NCI-H748 (cell line): ENCODE measurements around the gene ICE1.
A peak's percentile ranks its signal among the peaks of the same experiment; 100 is the strongest.

Experiments
- DNase-seq: peaks from one replicate; lab custom pipeline; 2025; ENCODE audit not compliant: unreplicated experiment; lab: John Stamatoyannopoulos, UW

ICE1 gene

DNA sequence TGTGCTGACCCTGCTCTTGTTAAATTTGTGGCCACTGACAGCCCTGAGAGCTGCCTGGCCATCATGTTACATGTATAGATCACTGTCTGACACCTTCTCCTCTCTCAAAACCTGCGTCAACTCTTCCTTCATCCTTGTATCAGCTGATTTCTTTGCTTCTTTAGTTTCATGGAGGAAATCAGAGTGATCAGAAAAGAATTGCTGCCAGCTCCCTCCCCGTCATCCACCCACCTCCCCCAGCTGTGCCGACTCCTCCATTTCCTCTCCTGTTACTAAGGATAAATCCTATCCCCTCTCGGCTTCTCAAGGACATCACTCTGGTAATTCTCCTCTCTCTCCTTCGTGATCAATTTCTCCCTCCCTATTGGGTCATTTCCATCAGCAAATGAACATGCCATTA lies 108.9 kb downstream of the ICE1 start:
- DNase-seq: no peak

DNA sequence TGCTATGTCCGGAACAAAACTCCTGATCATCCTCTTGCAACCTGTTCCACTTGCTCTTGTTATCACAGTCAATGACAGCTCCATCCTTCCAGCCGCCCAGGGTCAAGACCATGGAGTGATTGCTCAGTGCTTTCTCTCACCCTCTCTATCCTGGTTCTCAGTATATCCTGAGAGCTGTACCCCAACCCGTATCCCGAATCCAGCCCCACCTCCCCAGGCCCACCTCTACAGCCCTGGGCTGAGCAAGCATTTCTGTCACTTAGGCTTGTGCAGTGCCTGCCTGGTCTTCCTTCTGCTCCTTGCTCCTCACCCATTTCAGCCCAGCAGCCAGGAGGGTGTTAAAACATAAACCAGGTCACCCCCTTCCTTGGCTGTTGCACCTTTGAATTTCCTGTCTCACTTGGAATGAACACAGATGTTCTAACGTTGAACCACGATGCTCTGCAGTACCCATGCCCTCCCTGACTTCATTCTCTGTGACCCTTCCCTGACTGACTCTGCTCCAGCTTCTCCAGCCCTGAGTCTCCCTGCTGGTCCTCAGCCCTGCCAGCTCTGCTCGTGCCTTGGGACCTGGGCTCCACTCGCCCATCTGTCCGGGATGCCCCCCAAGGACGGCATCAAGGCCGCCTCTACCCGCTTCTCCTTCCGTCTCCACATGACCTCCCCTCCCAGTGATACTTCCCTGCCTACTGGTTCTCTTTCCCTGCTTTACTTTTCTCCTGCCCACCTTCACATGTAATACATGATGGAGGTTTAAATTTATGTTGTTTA lies 110.0 kb downstream of the ICE1 start:
- DNase-seq: no peak

DNA sequence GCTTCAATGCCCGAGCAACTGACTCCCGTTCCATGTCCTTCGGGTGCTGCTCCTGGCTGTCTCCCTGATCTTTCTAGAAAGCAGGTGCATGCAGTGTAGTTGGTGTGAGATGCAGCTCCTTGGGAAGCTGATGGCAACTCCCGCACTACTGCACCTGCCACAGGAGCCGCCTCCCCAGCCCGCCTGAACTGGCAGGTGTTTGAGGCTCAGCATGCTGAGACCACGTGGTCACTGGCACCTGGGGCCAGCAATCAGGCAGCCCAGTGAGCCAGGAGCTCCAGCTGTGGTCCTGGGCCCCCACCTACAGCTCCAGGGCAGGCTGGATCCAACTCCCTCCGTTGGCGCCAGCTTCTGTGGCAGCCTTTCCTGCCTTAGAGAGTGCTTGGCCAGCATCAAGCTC lies 111.5 kb downstream of the ICE1 start:
- DNase-seq: peak; percentile 79

DNA sequence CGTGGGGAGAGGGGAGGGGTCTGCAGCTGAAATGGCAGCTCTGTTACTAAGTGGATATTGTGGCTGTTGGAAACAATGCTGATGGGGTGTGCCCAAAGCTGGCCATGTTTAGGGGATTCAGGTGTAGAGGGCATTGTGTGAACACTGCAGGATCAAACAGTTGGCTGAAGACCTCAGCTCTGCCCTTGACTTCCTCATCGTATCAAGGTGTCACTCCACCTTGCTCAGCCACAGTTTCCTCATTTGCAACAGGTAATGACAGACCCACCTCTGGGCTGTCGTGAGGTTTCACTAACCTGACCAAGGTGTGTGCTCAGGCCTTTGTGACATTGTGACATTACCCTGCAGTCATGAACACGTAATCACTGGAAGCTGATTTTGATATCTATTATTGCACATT lies 111.9 kb downstream of the ICE1 start:
- no peak for DNase-seq

DNA sequence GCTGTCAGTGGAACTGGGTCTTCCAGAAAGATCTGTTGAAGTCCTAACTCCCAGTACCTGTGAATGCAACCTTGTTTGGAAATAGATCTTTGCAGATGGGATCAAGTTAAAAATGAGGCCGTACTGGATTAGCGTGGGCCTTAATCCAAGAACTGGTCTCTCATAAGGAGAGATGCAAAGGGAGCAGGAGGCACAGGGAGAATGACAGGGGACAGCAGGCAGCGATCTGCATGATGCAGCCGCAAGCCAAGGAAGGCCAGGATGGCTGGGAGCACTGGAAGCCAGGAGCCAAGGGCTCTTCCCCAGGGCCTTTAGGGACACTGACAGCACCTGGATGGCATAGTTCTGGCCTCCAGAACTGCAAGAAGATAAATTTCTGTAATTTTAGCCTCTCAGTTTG lies 114.4 kb downstream of the ICE1 start:
- no peak for DNase-seq

DNA sequence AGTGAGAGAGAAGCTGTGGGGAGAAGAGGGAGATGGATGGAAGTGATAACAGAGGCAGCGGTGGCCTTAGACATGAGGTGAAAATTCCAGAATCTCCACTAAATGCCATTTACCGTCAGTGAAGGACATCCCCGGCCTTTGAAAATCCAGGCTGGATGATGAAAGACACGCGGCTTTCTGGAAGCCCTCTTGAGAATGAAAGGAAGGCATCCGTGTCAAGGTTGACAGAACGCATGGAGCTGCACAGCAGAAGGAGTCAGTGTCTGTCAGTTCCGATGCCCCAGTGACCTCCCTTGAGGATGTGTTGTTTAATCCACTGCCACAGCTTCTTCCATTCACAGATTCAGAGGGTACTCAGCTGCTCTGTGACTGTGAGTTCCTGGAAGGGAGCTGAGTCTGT lies 114.9 kb downstream of the ICE1 start:
- no peak for DNase-seq

DNA sequence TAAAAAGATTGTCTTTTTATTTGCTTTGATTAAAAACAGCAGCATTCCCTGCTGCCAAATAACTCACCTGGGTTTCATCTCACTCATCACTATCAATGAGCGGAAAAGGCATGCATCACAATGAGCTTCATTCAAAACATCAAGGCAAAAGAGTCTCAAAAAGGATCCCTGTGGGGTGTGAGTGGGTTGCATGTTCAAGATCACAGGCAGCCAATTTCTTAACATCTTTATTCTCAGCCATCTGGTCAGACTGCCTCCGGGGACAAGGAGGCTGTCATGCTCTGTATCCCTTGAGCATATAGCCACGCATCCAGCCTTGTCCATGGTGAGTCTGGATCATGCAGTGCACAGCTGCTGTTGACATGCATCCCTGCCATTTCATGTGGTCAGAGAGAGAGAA lies 117.1 kb downstream of the ICE1 start:
- no peak for DNase-seq
